Glutamatergic neuron (in vitro differentiated cells): ENCODE data around the gene GNAT1. TPM values are rescaled to one million over a fixed set of nuclear protein-coding genes. Genes with fewer than 3 reads are reported as not detected.

Experiments
- DNase-seq: peaks from one replicate; pipeline ENCODE4 v3.0.0; 2022
- H3K27ac Mint-ChIP-seq: one replicate; pipeline ENCODE4 v1.8.0; 2020; ENCODE audit warnings: mild to moderate bottlenecking, mixed read lengths, inconsistent platforms; ENCODE audit not compliant: unreplicated experiment
- H3K27me3 Mint-ChIP-seq: one replicate; pipeline ENCODE4 v1.8.0; 2020; ENCODE audit warnings: mild to moderate bottlenecking, moderate library complexity, mixed read lengths, inconsistent platforms; ENCODE audit not compliant: unreplicated experiment
- H3K36me3 Mint-ChIP-seq: one replicate; pipeline ENCODE4 v1.8.0; 2020; ENCODE audit warnings: mild to moderate bottlenecking, mixed read lengths, inconsistent platforms; ENCODE audit not compliant: unreplicated experiment
- H3K4me1 Mint-ChIP-seq: one replicate; pipeline ENCODE4 v1.8.0; 2020; ENCODE audit warnings: mild to moderate bottlenecking, low read depth, mixed read lengths, inconsistent platforms; ENCODE audit not compliant: unreplicated experiment
- H3K4me3 Mint-ChIP-seq: one replicate; pipeline ENCODE4 v1.8.0; 2020; ENCODE audit warnings: mild to moderate bottlenecking, mixed read lengths, inconsistent platforms; ENCODE audit not compliant: unreplicated experiment
- H3K9me3 Mint-ChIP-seq: one replicate; pipeline ENCODE4 v1.8.0; 2020; ENCODE audit warnings: mild to moderate bottlenecking, moderate library complexity, mixed read lengths, inconsistent platforms; ENCODE audit not compliant: unreplicated experiment
- total RNA-seq: library from RNA; stranded (reverse); fragmentation: NEBNext Ultra II Directional; extraction: Animal tissue kit (Norgen Biotek cat#: 25700); gene quantifications from one replicate; pipeline ENCODE4 v1.2.1, GENCODE V29; 2021; ENCODE audit not compliant: unreplicated experiment
- TF ChIP-seq, protein P1 (sequence below): fragments of 200-600 bp; sonication (generic); IDR thresholded peaks from one replicate; pipeline ENCODE4 v1.5.0; 2021; ENCODE audit not compliant: partially characterized antibody, unreplicated experiment

Gene GNAT1
- total RNA-seq, 1 donor from 2014 or later, result not detected

GRCh38 chr3:50172626-50173220, 18.7 kb upstream of the GNAT1 start:
- H3K36me3 Mint-ChIP-seq, result no peaks in the 10 kb centered on the region
- H3K4me3 Mint-ChIP-seq, result no peak overlapping the region
- H3K27ac Mint-ChIP-seq, result no peak overlapping the region
- H3K27me3 Mint-ChIP-seq, result no peaks in the 10 kb centered on the region
- no peak for DNase-seq
- H3K4me1 Mint-ChIP-seq, result peaks cover 4% of the 10 kb centered on the region
- TF ChIP-seq, protein P1, sequence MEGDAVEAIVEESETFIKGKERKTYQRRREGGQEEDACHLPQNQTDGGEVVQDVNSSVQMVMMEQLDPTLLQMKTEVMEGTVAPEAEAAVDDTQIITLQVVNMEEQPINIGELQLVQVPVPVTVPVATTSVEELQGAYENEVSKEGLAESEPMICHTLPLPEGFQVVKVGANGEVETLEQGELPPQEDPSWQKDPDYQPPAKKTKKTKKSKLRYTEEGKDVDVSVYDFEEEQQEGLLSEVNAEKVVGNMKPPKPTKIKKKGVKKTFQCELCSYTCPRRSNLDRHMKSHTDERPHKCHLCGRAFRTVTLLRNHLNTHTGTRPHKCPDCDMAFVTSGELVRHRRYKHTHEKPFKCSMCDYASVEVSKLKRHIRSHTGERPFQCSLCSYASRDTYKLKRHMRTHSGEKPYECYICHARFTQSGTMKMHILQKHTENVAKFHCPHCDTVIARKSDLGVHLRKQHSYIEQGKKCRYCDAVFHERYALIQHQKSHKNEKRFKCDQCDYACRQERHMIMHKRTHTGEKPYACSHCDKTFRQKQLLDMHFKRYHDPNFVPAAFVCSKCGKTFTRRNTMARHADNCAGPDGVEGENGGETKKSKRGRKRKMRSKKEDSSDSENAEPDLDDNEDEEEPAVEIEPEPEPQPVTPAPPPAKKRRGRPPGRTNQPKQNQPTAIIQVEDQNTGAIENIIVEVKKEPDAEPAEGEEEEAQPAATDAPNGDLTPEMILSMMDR, result no peak
- H3K9me3 Mint-ChIP-seq, result peaks cover 5% of the 10 kb centered on the region

- no peak for DNase-seq
Observed at GRCh38 chr3:50173685-50174516, 17.5 kb upstream of the GNAT1 start.

DNA sequence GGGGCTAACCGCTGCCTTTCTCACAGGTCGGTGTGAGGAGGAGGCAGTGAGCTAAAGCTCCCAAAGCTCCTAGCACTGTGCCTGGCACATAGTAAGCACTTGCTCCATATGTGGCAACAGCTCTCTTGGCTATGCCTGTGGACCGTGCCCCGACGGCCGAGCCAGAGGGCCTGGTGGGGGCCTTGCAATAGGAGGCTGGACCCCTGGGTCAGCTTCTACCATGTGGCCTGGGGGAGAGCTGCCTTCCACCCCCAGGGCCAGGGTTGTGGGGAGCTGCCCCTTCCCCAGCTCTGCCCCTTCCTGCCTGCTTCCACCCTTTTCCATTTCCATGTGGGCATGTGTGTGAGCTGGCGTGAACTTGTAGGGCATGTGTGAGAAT, 16.9 kb upstream of the GNAT1 start:
- Mint-ChIP-seq H3K4me3 (no peak overlapping the region), H3K27ac (no peak overlapping the region), H3K27me3 (no peaks in the 10 kb centered on the region), H3K9me3 (peaks cover 1% of the 10 kb centered on the region), H3K36me3 (no peaks in the 10 kb centered on the region), H3K4me1 (no peaks in the 10 kb centered on the region)
- no peak for DNase-seq
- TF ChIP-seq, protein P1, result no peak

More at GRCh38 chr3:50173685-50174516, 17.5 kb upstream of the GNAT1 start:
- Mint-ChIP-seq H3K27ac (no peak overlapping the region), H3K36me3 (no peaks in the 10 kb centered on the region), H3K4me1 (no peaks in the 10 kb centered on the region), H3K27me3 (no peaks in the 10 kb centered on the region), H3K9me3 (peaks cover 1% of the 10 kb centered on the region), H3K4me3 (no peak overlapping the region)
- TF ChIP-seq, protein P1, result no peak

GRCh38 chr3:50174947-50175524, 16.4 kb upstream of the GNAT1 start:
- TF ChIP-seq, protein P1, result no peak
- Mint-ChIP-seq H3K9me3 (peaks cover 1% of the 10 kb centered on the region), H3K36me3 (no peaks in the 10 kb centered on the region), H3K27me3 (no peaks in the 10 kb centered on the region), H3K4me1 (no peaks in the 10 kb centered on the region), H3K4me3 (no peak overlapping the region), H3K27ac (no peak overlapping the region)
- DNase-seq, result no peak

GRCh38 chr3:50177346-50177745, 14.1 kb upstream of the GNAT1 start:
- peaks cover under 1% of the 10 kb centered on the region for H3K27me3 Mint-ChIP-seq
- no peak for DNase-seq
- no peak overlapping the region for H3K27ac Mint-ChIP-seq
- H3K4me1 Mint-ChIP-seq, result no peaks in the 10 kb centered on the region
- no peaks in the 10 kb centered on the region for H3K36me3 Mint-ChIP-seq
- H3K4me3 Mint-ChIP-seq, result no peak overlapping the region
- TF ChIP-seq, protein P1, result no peak
- peaks cover 2% of the 10 kb centered on the region for H3K9me3 Mint-ChIP-seq
